Ishikawa (cell line): Measurements from ENCODE around the gene ZNF397.

Source experiments
- CEBPB ChIP-seq: IDR thresholded peaks from 2 replicates; pipeline ENCODE4 v1.6.1; 2012
- CREB1 ChIP-seq: IDR thresholded peaks from 2 replicates; pipeline ENCODE4 v1.6.1; 2012; ENCODE audit warnings: low read depth
- EGR1 ChIP-seq: IDR thresholded peaks from 2 replicates; pipeline ENCODE4 v1.6.1; 2012
- EP300 ChIP-seq: IDR thresholded peaks from 2 replicates; pipeline ENCODE4 v1.6.1; 2012; ENCODE audit warnings: borderline replicate concordance
- FOXM1 ChIP-seq: IDR thresholded peaks from 2 replicates; pipeline ENCODE4 v1.6.1; 2012; ENCODE audit warnings: low read depth, borderline replicate concordance
- MAX ChIP-seq: IDR thresholded peaks from 2 replicates; pipeline ENCODE4 v1.6.1; 2012
- NFIC ChIP-seq: IDR thresholded peaks from 2 replicates; pipeline ENCODE4 v1.6.1; 2012
- RAD21 ChIP-seq: IDR thresholded peaks from 2 replicates; pipeline ENCODE4 v1.6.1; 2012; ENCODE audit warnings: low read depth
- REST ChIP-seq: IDR thresholded peaks from 2 replicates; pipeline ENCODE4 v1.6.1; 2012; ENCODE audit warnings: low read depth, mild to moderate bottlenecking
- TAF1 ChIP-seq: IDR thresholded peaks from 2 replicates; pipeline ENCODE4 v1.6.1; 2012; ENCODE audit warnings: low read depth, mild to moderate bottlenecking
- TCF12 ChIP-seq: IDR thresholded peaks from 2 replicates; pipeline ENCODE4 v1.6.1; 2012; ENCODE audit warnings: low read depth
- TEAD4 ChIP-seq: IDR thresholded peaks from 2 replicates; pipeline ENCODE4 v1.6.1; 2012
- USF1 ChIP-seq: IDR thresholded peaks from 2 replicates; pipeline ENCODE4 v1.6.1; 2012
- YY1 ChIP-seq: IDR thresholded peaks from 2 replicates; pipeline ENCODE4 v1.6.1; 2012; ENCODE audit warnings: low read depth
- ZBTB7A ChIP-seq: IDR thresholded peaks from 2 replicates; pipeline ENCODE4 v1.6.1; 2012; ENCODE audit warnings: low read depth

ZNF397 gene

GRCh38 chr18:35296060-35296459 lies 55.2 kb downstream of the ZNF397 start:
- TF ChIP-seq YY1: no peak

- TF ChIP-seq USF1: no peak
- TF ChIP-seq FOXM1: no peak
- no peak for TF ChIP-seq TAF1
- no peak for TF ChIP-seq RAD21
- no peak for TF ChIP-seq CREB1
- TF ChIP-seq NFIC: no peak
- no peak for TF ChIP-seq EGR1
- no peak for TF ChIP-seq CEBPB
- TF ChIP-seq TEAD4: no peak
- no peak for TF ChIP-seq EP300
- no peak for TF ChIP-seq REST
- no peak for TF ChIP-seq ZBTB7A
- TF ChIP-seq YY1: no peak
- TF ChIP-seq TCF12: no peak
- TF ChIP-seq MAX: no peak
Observed at GRCh38 chr18:35303610-35304009, 62.8 kb downstream of the ZNF397 start.

GRCh38 chr18:35306588-35307250 lies 65.9 kb downstream of the ZNF397 start:
- TF ChIP-seq NFIC (no peak), FOXM1 (no peak), TEAD4 (no peak), USF1 (no peak), EGR1 (no peak), TAF1 (no peak), RAD21 (no peak), CEBPB (no peak), YY1 (no peak), EP300 (no peak), MAX (no peak), ZBTB7A (no peak), CREB1 (no peak), REST (no peak), TCF12 (no peak)
